Activated CD4-positive, alpha-beta T cell treated with anti-CD3 and anti-CD28 coated beads, Interleukin-2, amount 10 ng/mL, durations not matched to agents 7 days and 5 days (primary cell): ENCODE results near the gene GALNT17. TPM values are rescaled to one million over a fixed set of nuclear protein-coding genes. Genes with fewer than 3 reads are reported as not detected.

Experiments
- CTCF ChIA-PET: fragments of 350-600 bp; sonication (Branson Sonifier 250); formaldehyde crosslinking; loops from one replicate; lab custom pipeline; 2021; ENCODE audit warnings: antibody characterized with exemption; lab: Charles Lee
- POLR2A ChIA-PET: fragments of 350-600 bp; sonication (Branson Sonifier 250); formaldehyde crosslinking; loops from one replicate; lab custom pipeline; 2021; ENCODE audit warnings: antibody characterized with exemption; lab: Charles Lee
- DNase-seq: peaks from one replicate; pipeline ENCODE4 v3.0.0-alpha.2; 2020
- H3K27ac Mint-ChIP-seq: one replicate; pipeline ENCODE4 v1.8.0; 2021; ENCODE audit warnings: mild to moderate bottlenecking, moderate library complexity, mixed read lengths
- H3K27me3 Mint-ChIP-seq: one replicate; pipeline ENCODE4 v1.8.0; 2021; ENCODE audit warnings: mixed read lengths
- H3K36me3 Mint-ChIP-seq: one replicate; pipeline ENCODE4 v1.8.0; 2021; ENCODE audit warnings: low read depth, mixed read lengths
- H3K4me1 Mint-ChIP-seq: one replicate; pipeline ENCODE4 v1.8.0; 2021; ENCODE audit warnings: mixed read lengths
- H3K4me3 Mint-ChIP-seq: one replicate; pipeline ENCODE4 v1.8.0; 2021; ENCODE audit warnings: mild to moderate bottlenecking, moderate library complexity, mixed read lengths
- H3K9me3 Mint-ChIP-seq: one replicate; pipeline ENCODE4 v1.8.0; 2021; ENCODE audit warnings: mixed read lengths
- total RNA-seq, 2 experiments: library from RNA; stranded (reverse); gene quantifications; one replicate each; pipeline ENCODE4 v1.2.3, GENCODE V29; 2021

The GALNT17 gene
- total RNA-seq, 2 experiments from 2014 or later: not detected

- Mint-ChIP-seq H3K27me3 (no peaks in the 10 kb centered on the region), H3K4me1 (no peaks in the 10 kb centered on the region), H3K4me3 (no peak overlapping the region), H3K36me3 (no peaks in the 10 kb centered on the region), H3K9me3 (peaks cover 27% of the 10 kb centered on the region), H3K27ac (no peak overlapping the region)
- CTCF ChIA-PET: no interaction called here
- POLR2A ChIA-PET: no interaction called here
- no peak for DNase-seq
Observed at GRCh38 chr7:71221549-71221948, 89.6 kb downstream of the GALNT17 start.

- POLR2A ChIA-PET: no interaction called here
- Mint-ChIP-seq H3K4me1 (no peaks in the 10 kb centered on the region), H3K27me3 (no peaks in the 10 kb centered on the region), H3K9me3 (peaks cover 23% of the 10 kb centered on the region), H3K4me3 (no peak overlapping the region), H3K36me3 (no peaks in the 10 kb centered on the region), H3K27ac (no peak overlapping the region)
- CTCF ChIA-PET: no interaction called here
- no peak for DNase-seq
Observed at GRCh38 chr7:71227126-71227525, 95.2 kb downstream of the GALNT17 start.

- ChIA-PET POLR2A (no interaction called here), CTCF (no interaction called here)
- no peaks in the 10 kb centered on the region for H3K27me3 Mint-ChIP-seq
- H3K4me1 Mint-ChIP-seq: no peaks in the 10 kb centered on the region
- H3K4me3 Mint-ChIP-seq: no peak overlapping the region
- H3K36me3 Mint-ChIP-seq: no peaks in the 10 kb centered on the region
- H3K27ac Mint-ChIP-seq: no peak overlapping the region
- H3K9me3 Mint-ChIP-seq: peaks cover 29% of the 10 kb centered on the region
- DNase-seq: no peak
Observed at GRCh38 chr7:71229148-71229547, 97.2 kb downstream of the GALNT17 start.

- ChIA-PET POLR2A (no interaction called here), CTCF (no interaction called here)
- Mint-ChIP-seq H3K4me1 (no peaks in the 10 kb centered on the region), H3K27ac (no peak overlapping the region), H3K9me3 (peaks cover 27% of the 10 kb centered on the region), H3K4me3 (no peak overlapping the region), H3K36me3 (no peaks in the 10 kb centered on the region), H3K27me3 (no peaks in the 10 kb centered on the region)
- no peak for DNase-seq
Observed at GRCh38 chr7:71229699-71230098, 97.8 kb downstream of the GALNT17 start.

- ChIA-PET POLR2A (no interaction called here), CTCF (no interaction called here)
- H3K27me3 Mint-ChIP-seq: no peaks in the 10 kb centered on the region
Observed at GRCh38 chr7:71235253-71235652, 103.3 kb downstream of the GALNT17 start.

GRCh38 chr7:71236230-71237105, 104.5 kb downstream of the GALNT17 start:
- POLR2A ChIA-PET: no interaction called here
- H3K27ac Mint-ChIP-seq: no peak overlapping the region
- CTCF ChIA-PET: no interaction called here
- no peaks in the 10 kb centered on the region for H3K36me3 Mint-ChIP-seq
- H3K27me3 Mint-ChIP-seq: no peaks in the 10 kb centered on the region
- H3K9me3 Mint-ChIP-seq: peaks cover 31% of the 10 kb centered on the region
- no peaks in the 10 kb centered on the region for H3K4me1 Mint-ChIP-seq
- no peak for DNase-seq
- no peak overlapping the region for H3K4me3 Mint-ChIP-seq

More at GRCh38 chr7:71235253-71235652, 103.3 kb downstream of the GALNT17 start:
- H3K27ac Mint-ChIP-seq: no peak overlapping the region
- DNase-seq: no peak
- H3K36me3 Mint-ChIP-seq: no peaks in the 10 kb centered on the region
- H3K4me1 Mint-ChIP-seq: no peaks in the 10 kb centered on the region
- peaks cover 28% of the 10 kb centered on the region for H3K9me3 Mint-ChIP-seq
- no peak overlapping the region for H3K4me3 Mint-ChIP-seq

GRCh38 chr7:71237945-71238344, 106.0 kb downstream of the GALNT17 start:
- H3K36me3 Mint-ChIP-seq: no peaks in the 10 kb centered on the region
- H3K27me3 Mint-ChIP-seq: no peaks in the 10 kb centered on the region
- ChIA-PET CTCF (no interaction called here), POLR2A (no interaction called here)
- H3K27ac Mint-ChIP-seq: no peak overlapping the region
- H3K4me1 Mint-ChIP-seq: no peaks in the 10 kb centered on the region
- H3K4me3 Mint-ChIP-seq: no peak overlapping the region
- peaks cover 26% of the 10 kb centered on the region for H3K9me3 Mint-ChIP-seq
- DNase-seq: no peak

- ChIA-PET POLR2A (no interaction called here), CTCF (no interaction called here)
- no peak for DNase-seq
- Mint-ChIP-seq H3K4me1 (no peaks in the 10 kb centered on the region), H3K36me3 (no peaks in the 10 kb centered on the region), H3K27me3 (no peaks in the 10 kb centered on the region), H3K4me3 (no peak overlapping the region), H3K9me3 (peaks cover 30% of the 10 kb centered on the region), H3K27ac (no peak overlapping the region)
Observed at GRCh38 chr7:71238581-71239295, 106.8 kb downstream of the GALNT17 start.

- Mint-ChIP-seq H3K4me3 (no peak overlapping the region), H3K27me3 (no peaks in the 10 kb centered on the region), H3K36me3 (no peaks in the 10 kb centered on the region), H3K27ac (no peak overlapping the region), H3K4me1 (no peaks in the 10 kb centered on the region), H3K9me3 (peaks cover 27% of the 10 kb centered on the region)
- ChIA-PET POLR2A (interaction anchor here (0.5 kb wide), 1 partner anchor 230 kb away, joined by 3 read pairs; no protein-coding TSS in a partner anchor), CTCF (no interaction called here)
- no peak for DNase-seq
Observed at GRCh38 chr7:71239586-71240268, 107.8 kb downstream of the GALNT17 start.

- Mint-ChIP-seq H3K9me3 (peaks cover 24% of the 10 kb centered on the region), H3K36me3 (no peaks in the 10 kb centered on the region), H3K27me3 (no peaks in the 10 kb centered on the region), H3K27ac (no peak overlapping the region), H3K4me3 (no peak overlapping the region), H3K4me1 (no peaks in the 10 kb centered on the region)
- ChIA-PET POLR2A (no interaction called here), CTCF (no interaction called here)
- no peak for DNase-seq
Observed at GRCh38 chr7:71243736-71244410, 111.9 kb downstream of the GALNT17 start.

GRCh38 chr7:71245038-71245437, 113.1 kb downstream of the GALNT17 start:
- no peaks in the 10 kb centered on the region for H3K36me3 Mint-ChIP-seq
- H3K27me3 Mint-ChIP-seq: no peaks in the 10 kb centered on the region
- no peak overlapping the region for H3K27ac Mint-ChIP-seq
- H3K4me3 Mint-ChIP-seq: no peak overlapping the region
- H3K4me1 Mint-ChIP-seq: no peaks in the 10 kb centered on the region
- DNase-seq: no peak
- POLR2A ChIA-PET: no interaction called here
- peaks cover 24% of the 10 kb centered on the region for H3K9me3 Mint-ChIP-seq
- CTCF ChIA-PET: no interaction called here

- ChIA-PET CTCF (no interaction called here), POLR2A (no interaction called here)
- no peaks in the 10 kb centered on the region for H3K36me3 Mint-ChIP-seq
Observed at GRCh38 chr7:71251706-71252105, 119.8 kb downstream of the GALNT17 start.

More at GRCh38 chr7:71251706-71252105, 119.8 kb downstream of the GALNT17 start:
- H3K27ac Mint-ChIP-seq: no peak overlapping the region
- no peak overlapping the region for H3K4me3 Mint-ChIP-seq
- H3K4me1 Mint-ChIP-seq: no peaks in the 10 kb centered on the region
- no peak for DNase-seq
- H3K27me3 Mint-ChIP-seq: no peaks in the 10 kb centered on the region
- H3K9me3 Mint-ChIP-seq: peaks cover 24% of the 10 kb centered on the region
